Liver (tissue), 9 donors: ENCODE results near the gene KSR1. TPM values are rescaled to one million over a fixed set of nuclear protein-coding genes. Genes with fewer than 3 reads are reported as not detected.
A peak's percentile ranks its signal among the peaks of the same experiment; 100 is the strongest.

Experiments used
- DNase-seq: peaks from one replicate; pipeline ENCODE4 v3.0.0-alpha.2; 2017; ENCODE audit warnings: low spot score
- H3K27ac ChIP-seq, 2 donors: one replicate each; pipeline ENCODE4 v1.7.0; 2013; ENCODE audit warnings: inconsistent platforms in 2 of 2, low read length in 2 of 2, control low read depth in 1 of 2, low read depth in 1 of 2, mild to moderate bottlenecking in 1 of 2
- H3K27me3 ChIP-seq, 4 donors: one replicate each; pipeline versions ENCODE4 v1.6.1 to v1.7.0; 2013; ENCODE audit warnings: low read length in 3 of 4, inconsistent platforms in 1 of 4, mild to moderate bottlenecking in 1 of 4, moderate library complexity in 1 of 4; ENCODE audit not compliant: control insufficient read depth in 4 of 4, insufficient read depth in 4 of 4
- H3K36me3 ChIP-seq, 4 donors: one replicate each; pipeline versions ENCODE4 v1.6.1 to v1.7.0; 2013; ENCODE audit warnings: low read length in 3 of 4, mild to moderate bottlenecking in 3 of 4, low read depth in 1 of 4, moderate library complexity in 1 of 4; ENCODE audit not compliant: control insufficient read depth in 4 of 4, insufficient read depth in 3 of 4
- H3K4me1 ChIP-seq, 4 donors: one replicate each; pipeline versions ENCODE4 v1.6.1 to v1.7.0; 2013; ENCODE audit warnings: low read length in 3 of 4, mild to moderate bottlenecking in 3 of 4, moderate library complexity in 1 of 4; ENCODE audit not compliant: control insufficient read depth in 4 of 4, insufficient read depth in 4 of 4
- H3K4me3 ChIP-seq, 3 donors: one replicate each; pipeline versions ENCODE4 v1.6.1 to v1.7.0; 2013; ENCODE audit warnings: low read length in 3 of 3, control low read depth in 1 of 3, low read depth in 1 of 3, mild to moderate bottlenecking in 1 of 3
- H3K9ac ChIP-seq, 2 donors: one replicate each; pipeline ENCODE4 v1.7.0; 2013; ENCODE audit warnings: low read length in 2 of 2, mild to moderate bottlenecking in 2 of 2, moderate library complexity in 2 of 2, control low read depth in 1 of 2, low read depth in 1 of 2
- H3K9me3 ChIP-seq, 4 donors: one replicate each; pipeline versions ENCODE4 v1.6.1 to v1.7.0; 2013; ENCODE audit warnings: low read length in 3 of 4; ENCODE audit not compliant: control insufficient read depth in 4 of 4
- EGR1 ChIP-seq, 2 donors: IDR thresholded peaks; 2 replicates each; pipeline ENCODE4 v1.6.1; 2016 to 2018; ENCODE audit warnings: antibody characterized with exemption in 2 of 2, low read depth in 2 of 2
- FOXA1 ChIP-seq: IDR thresholded peaks from 2 replicates; pipeline ENCODE4 v1.6.1; 2016; ENCODE audit warnings: antibody characterized with exemption
- GABPA ChIP-seq, 2 donors: IDR thresholded peaks in 1 of 2; conservative IDR thresholded peaks in 1 of 2; 2 replicates each; pipeline ENCODE4 v1.6.1; 2016; ENCODE audit warnings: antibody characterized with exemption in 2 of 2, mild to moderate bottlenecking in 1 of 2, moderate library complexity in 1 of 2
- HNF4A ChIP-seq, 2 donors: conservative IDR thresholded peaks; 2 replicates each; pipeline ENCODE4 v1.6.1; 2016; ENCODE audit warnings: antibody characterized with exemption in 2 of 2, mild to moderate bottlenecking in 2 of 2
- HNF4G ChIP-seq: IDR thresholded peaks from 2 replicates; pipeline ENCODE4 v1.6.1; 2016; ENCODE audit warnings: antibody characterized with exemption
- JUND ChIP-seq, 2 donors: IDR thresholded peaks; 2 replicates each; pipeline ENCODE4 v1.6.1; 2016; ENCODE audit warnings: antibody characterized with exemption in 2 of 2
- NR2F2 ChIP-seq: IDR thresholded peaks from 2 replicates; pipeline ENCODE4 v1.6.1; 2016; ENCODE audit warnings: antibody characterized with exemption
- RAD21 ChIP-seq, 2 donors: IDR thresholded peaks; 2 replicates each; pipeline ENCODE4 v1.6.1; 2016; ENCODE audit warnings: antibody characterized with exemption in 2 of 2, mild to moderate bottlenecking in 2 of 2
- RXRA ChIP-seq, 2 donors: IDR thresholded peaks; 2 replicates each; pipeline ENCODE4 v1.6.1; 2017 to 2018; ENCODE audit warnings: antibody characterized with exemption in 2 of 2, mild to moderate bottlenecking in 1 of 2
- SP1 ChIP-seq: IDR thresholded peaks from 2 replicates; pipeline ENCODE4 v1.6.1; 2018; ENCODE audit warnings: antibody characterized with exemption, mild to moderate bottlenecking
- TAF1 ChIP-seq: conservative IDR thresholded peaks from 2 replicates; pipeline ENCODE4 v1.6.1; 2016; ENCODE audit warnings: antibody characterized with exemption, mild to moderate bottlenecking
- YY1 ChIP-seq: IDR thresholded peaks from 2 replicates; pipeline ENCODE4 v1.6.1; 2016; ENCODE audit warnings: antibody characterized with exemption, mild to moderate bottlenecking
- WGBS: extraction: QIAGEN DNeasy Blood & Tissue Kit; methylation state at CpG from one replicate; pipeline ENCODE4 v1.1.7; 2013; 5-methylcytosine and 5-hydroxymethylcytosine counted together
- polyA plus RNA-seq, 2 donors: library from polyadenylated mRNA; stranded (reverse) in 1 of 2; unstranded in 1 of 2; fragments of 200-250 nt in 1 of 2; fragments of >200 nt in 1 of 2; fragmentation: Nextera tagmentation in 1 of 2; extraction: Ambion mirVana in 1 of 2; gene quantifications; one replicate each; pipeline versions ENCODE4 v1.2.1 to v1.2.3, GENCODE V29; 2013 to 2015
- total RNA-seq, 2 donors: library from RNA; depleted of rRNA; stranded (reverse); fragments of >200 nt; gene quantifications; one replicate each; pipeline ENCODE4 v1.2.3, GENCODE V29; 2014
- TF ChIP-seq, protein P1 (sequence below): fragments of 150-350 bp; IDR thresholded peaks from 2 replicates; pipeline ENCODE4 v1.5.1; 2017; ENCODE audit warnings: improper control_type of control experiment, low read depth, low read length; ENCODE audit not compliant: missing input control
- TF ChIP-seq, protein P2 (sequence below): IDR thresholded peaks from 2 replicates; pipeline ENCODE4 v1.6.1; 2016; ENCODE audit warnings: antibody characterized with exemption
- TF ChIP-seq, protein P3 (sequence below): IDR thresholded peaks from 2 replicates; pipeline ENCODE4 v1.6.1; 2016; ENCODE audit warnings: antibody characterized with exemption
- TF ChIP-seq, protein P4 (sequence below): IDR thresholded peaks from 2 replicates; pipeline ENCODE4 v1.6.1; 2016; ENCODE audit warnings: antibody characterized with exemption, mild to moderate bottlenecking
- TF ChIP-seq, protein P5 (sequence below): IDR thresholded peaks from 2 replicates; pipeline ENCODE4 v1.6.1; 2016; ENCODE audit warnings: antibody characterized with exemption
- donor health status: healthy.
- donor health status: healthy.
- donor health status: healthy.
- donor health status: healthy.
- donor health status: healthy.

Gene KSR1
- total and polyA plus RNA-seq, 4 donors: 1.2 to 9.0 (median 4.1) TPM

DNA sequence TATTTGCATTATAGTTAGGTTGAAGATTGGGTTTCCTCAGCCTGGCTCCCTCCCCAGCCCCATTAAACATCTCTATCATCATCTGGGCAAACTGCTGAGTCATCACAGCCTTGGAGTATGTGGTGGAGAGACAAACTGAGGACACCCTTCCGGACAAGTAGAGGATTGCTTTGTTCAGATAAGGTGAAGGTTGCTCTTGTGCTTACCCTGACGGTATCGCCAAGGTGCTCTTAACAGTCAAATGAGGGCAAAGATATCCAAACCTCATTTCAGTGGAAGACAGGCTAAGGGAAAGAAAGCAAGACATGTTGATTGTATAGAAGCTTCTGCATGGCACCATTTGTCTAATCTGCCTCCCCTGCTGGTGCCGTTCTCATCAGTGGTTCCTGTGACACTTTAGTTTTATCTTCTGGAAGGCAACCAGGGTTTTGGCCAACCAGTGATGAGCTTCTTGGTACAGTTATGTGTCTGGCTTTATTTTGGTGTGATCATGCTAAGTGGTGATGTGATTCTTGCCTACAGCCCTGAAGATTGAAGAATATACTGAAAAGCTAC, 117.8 kb downstream of the KSR1 start:
- H3K36me3 ChIP-seq: no peaks in the 10 kb centered on the region
- 89% methylated on average over 4 of the region's 4 CpGs for WGBS

DNA sequence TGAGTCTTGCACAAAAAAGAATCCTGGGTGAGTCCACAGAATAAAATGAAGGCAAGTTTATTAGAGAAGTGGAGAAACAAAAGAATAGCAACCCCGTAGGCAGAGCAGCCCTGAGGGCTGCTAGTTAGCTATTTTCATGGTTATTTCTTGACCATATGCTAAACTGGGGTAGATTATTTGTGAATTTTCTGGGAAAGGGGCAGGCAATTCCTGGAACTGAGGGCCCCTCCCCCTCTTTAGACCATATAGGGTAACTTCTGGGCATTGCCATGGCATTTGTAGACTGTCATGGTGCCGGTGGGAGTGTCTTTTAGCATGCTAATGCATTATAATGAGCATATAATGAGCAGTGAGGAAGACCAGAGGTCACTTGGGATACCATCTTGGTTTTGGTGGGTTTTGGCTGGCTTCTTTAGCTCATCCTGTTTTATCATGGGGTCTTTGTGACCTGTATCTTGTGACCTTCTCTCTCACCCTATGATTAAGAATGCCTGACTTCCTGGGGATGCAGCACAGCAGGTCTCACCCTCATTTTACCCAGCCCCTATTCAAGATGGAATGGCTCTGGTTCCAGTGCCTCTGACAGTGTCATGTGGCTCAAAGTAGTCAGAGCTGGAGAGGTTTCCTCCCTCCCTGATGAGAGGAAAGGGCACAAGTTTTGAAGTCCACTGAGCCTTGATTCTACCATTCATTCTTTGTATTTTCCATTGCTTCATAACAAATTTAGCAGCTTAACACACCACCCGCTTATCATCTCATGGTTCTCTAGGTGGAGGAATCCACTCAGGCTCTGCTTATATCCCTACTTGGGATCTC, 119.1 kb downstream of the KSR1 start:
- Histone ChIP-seq H3K9ac (no peak overlapping the region), H3K27ac (no peak overlapping the region), H3K9me3 (no peaks in the 10 kb centered on the region), H3K36me3 (no peaks in the 10 kb centered on the region), H3K4me1 (no peaks in the 10 kb centered on the region), H3K4me3 (no peak overlapping the region), H3K27me3 (no peaks in the 10 kb centered on the region)
- 96% methylated on average over 3 of the region's 3 CpGs for WGBS
- DNase-seq: no peak
- TF ChIP-seq GABPA (IDR thresholded peaks at IDR 0.05 in 1 of 2, conservative IDR thresholded peaks at IDR 0.05 in 1 of 2) (no peak), JUND (IDR thresholded peaks at IDR 0.05) (no peak), YY1 (no peak), HNF4G (no peak), NR2F2 (no peak), HNF4A (conservative IDR thresholded peaks at IDR 0.05) (no peak), RXRA (IDR thresholded peaks at IDR 0.05) (no peak), SP1 (no peak)
- TF ChIP-seq, protein P1, sequence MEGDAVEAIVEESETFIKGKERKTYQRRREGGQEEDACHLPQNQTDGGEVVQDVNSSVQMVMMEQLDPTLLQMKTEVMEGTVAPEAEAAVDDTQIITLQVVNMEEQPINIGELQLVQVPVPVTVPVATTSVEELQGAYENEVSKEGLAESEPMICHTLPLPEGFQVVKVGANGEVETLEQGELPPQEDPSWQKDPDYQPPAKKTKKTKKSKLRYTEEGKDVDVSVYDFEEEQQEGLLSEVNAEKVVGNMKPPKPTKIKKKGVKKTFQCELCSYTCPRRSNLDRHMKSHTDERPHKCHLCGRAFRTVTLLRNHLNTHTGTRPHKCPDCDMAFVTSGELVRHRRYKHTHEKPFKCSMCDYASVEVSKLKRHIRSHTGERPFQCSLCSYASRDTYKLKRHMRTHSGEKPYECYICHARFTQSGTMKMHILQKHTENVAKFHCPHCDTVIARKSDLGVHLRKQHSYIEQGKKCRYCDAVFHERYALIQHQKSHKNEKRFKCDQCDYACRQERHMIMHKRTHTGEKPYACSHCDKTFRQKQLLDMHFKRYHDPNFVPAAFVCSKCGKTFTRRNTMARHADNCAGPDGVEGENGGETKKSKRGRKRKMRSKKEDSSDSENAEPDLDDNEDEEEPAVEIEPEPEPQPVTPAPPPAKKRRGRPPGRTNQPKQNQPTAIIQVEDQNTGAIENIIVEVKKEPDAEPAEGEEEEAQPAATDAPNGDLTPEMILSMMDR: no peak
- TF ChIP-seq, protein P2, sequence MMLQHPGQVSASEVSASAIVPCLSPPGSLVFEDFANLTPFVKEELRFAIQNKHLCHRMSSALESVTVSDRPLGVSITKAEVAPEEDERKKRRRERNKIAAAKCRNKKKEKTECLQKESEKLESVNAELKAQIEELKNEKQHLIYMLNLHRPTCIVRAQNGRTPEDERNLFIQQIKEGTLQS: no peak
- TF ChIP-seq, protein P3, sequence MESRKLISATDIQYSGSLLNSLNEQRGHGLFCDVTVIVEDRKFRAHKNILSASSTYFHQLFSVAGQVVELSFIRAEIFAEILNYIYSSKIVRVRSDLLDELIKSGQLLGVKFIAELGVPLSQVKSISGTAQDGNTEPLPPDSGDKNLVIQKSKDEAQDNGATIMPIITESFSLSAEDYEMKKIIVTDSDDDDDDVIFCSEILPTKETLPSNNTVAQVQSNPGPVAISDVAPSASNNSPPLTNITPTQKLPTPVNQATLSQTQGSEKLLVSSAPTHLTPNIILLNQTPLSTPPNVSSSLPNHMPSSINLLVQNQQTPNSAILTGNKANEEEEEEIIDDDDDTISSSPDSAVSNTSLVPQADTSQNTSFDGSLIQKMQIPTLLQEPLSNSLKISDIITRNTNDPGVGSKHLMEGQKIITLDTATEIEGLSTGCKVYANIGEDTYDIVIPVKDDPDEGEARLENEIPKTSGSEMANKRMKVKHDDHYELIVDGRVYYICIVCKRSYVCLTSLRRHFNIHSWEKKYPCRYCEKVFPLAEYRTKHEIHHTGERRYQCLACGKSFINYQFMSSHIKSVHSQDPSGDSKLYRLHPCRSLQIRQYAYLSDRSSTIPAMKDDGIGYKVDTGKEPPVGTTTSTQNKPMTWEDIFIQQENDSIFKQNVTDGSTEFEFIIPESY: no peak

More for the DNA sequence above, 117.8 kb downstream of the KSR1 start:
- TF ChIP-seq GABPA (IDR thresholded peaks at IDR 0.05 in 1 of 2, conservative IDR thresholded peaks at IDR 0.05 in 1 of 2) (no peak), JUND (IDR thresholded peaks at IDR 0.05) (no peak), RAD21 (IDR thresholded peaks at IDR 0.05) (no peak), SP1 (no peak), FOXA1 (no peak), YY1 (no peak), NR2F2 (no peak), HNF4G (no peak), EGR1 (IDR thresholded peaks at IDR 0.05; ENCODE audit: low read depth in 2 of 2) (no peak), TAF1 (no peak), RXRA (IDR thresholded peaks at IDR 0.05) (no peak)
- TF ChIP-seq, protein P4, sequence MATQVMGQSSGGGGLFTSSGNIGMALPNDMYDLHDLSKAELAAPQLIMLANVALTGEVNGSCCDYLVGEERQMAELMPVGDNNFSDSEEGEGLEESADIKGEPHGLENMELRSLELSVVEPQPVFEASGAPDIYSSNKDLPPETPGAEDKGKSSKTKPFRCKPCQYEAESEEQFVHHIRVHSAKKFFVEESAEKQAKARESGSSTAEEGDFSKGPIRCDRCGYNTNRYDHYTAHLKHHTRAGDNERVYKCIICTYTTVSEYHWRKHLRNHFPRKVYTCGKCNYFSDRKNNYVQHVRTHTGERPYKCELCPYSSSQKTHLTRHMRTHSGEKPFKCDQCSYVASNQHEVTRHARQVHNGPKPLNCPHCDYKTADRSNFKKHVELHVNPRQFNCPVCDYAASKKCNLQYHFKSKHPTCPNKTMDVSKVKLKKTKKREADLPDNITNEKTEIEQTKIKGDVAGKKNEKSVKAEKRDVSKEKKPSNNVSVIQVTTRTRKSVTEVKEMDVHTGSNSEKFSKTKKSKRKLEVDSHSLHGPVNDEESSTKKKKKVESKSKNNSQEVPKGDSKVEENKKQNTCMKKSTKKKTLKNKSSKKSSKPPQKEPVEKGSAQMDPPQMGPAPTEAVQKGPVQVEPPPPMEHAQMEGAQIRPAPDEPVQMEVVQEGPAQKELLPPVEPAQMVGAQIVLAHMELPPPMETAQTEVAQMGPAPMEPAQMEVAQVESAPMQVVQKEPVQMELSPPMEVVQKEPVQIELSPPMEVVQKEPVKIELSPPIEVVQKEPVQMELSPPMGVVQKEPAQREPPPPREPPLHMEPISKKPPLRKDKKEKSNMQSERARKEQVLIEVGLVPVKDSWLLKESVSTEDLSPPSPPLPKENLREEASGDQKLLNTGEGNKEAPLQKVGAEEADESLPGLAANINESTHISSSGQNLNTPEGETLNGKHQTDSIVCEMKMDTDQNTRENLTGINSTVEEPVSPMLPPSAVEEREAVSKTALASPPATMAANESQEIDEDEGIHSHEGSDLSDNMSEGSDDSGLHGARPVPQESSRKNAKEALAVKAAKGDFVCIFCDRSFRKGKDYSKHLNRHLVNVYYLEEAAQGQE: no peak
- TF ChIP-seq, protein P1: no peak
- TF ChIP-seq, protein P2: no peak
- TF ChIP-seq, protein P5, sequence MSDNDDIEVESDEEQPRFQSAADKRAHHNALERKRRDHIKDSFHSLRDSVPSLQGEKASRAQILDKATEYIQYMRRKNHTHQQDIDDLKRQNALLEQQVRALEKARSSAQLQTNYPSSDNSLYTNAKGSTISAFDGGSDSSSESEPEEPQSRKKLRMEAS: no peak
- H3K27ac ChIP-seq: no peak overlapping the region
- H3K9me3 ChIP-seq: no peaks in the 10 kb centered on the region
- DNase-seq: peak; percentile 71
- H3K4me3 ChIP-seq: no peak overlapping the region
- H3K4me1 ChIP-seq: no peaks in the 10 kb centered on the region
- no peak overlapping the region for H3K9ac ChIP-seq
- H3K27me3 ChIP-seq: no peaks in the 10 kb centered on the region
